Panc1 (cell line): ENCODE results near the gene MLYCD. TPM values are rescaled to one million over a fixed set of nuclear protein-coding genes. Genes with fewer than 3 reads are reported as not detected.

ENCODE experiments used
- ATAC-seq: fragments of 200-7000 bp; cut with Tn5 transposase; 2 replicates; pipeline ENCODE4 v1.9.1; 2020; ENCODE audit warnings: mild to moderate bottlenecking, moderate library complexity
- BruUV-seq: library from RNA; stranded (reverse); fragments of 400-500 nt; replicated peaks from 2 replicates; lab custom pipeline; 2021; lab: Mats Ljungman, UMichigan
- CTCF ChIA-PET: fragments of 300-600 bp; sonication (Branson Sonifier 250); formaldehyde crosslinking; loops from one replicate; lab custom pipeline; 2022; ENCODE audit warnings: antibody characterized with exemption; lab: Charles Lee
- POLR2A ChIA-PET: fragments of 300-600 bp; sonication (Branson Sonifier 250); formaldehyde crosslinking; loops from one replicate; lab custom pipeline; 2022; ENCODE audit warnings: antibody characterized with exemption; lab: Charles Lee
- DNase-seq: peaks from one replicate; pipeline ENCODE4 v3.0.0-alpha.2; 2010; ENCODE audit warnings: low read depth, low spot score
- H3K27ac ChIP-seq: 2 replicates; pipeline ENCODE4 v1.5.1; 2011; ENCODE audit warnings: mild to moderate bottlenecking, low read length, inconsistent platforms
- H3K27me3 ChIP-seq: fragments of 200-500 bp; sonication (Bioruptor generic); 2 replicates; pipeline ENCODE4 v1.6.0; 2014; ENCODE audit warnings: low read length, inconsistent platforms; ENCODE audit not compliant: control insufficient read depth, insufficient read depth
- H3K36me3 ChIP-seq: fragments of 200-500 bp; sonication (Bioruptor generic); 2 replicates; pipeline ENCODE4 v1.5.1; 2014; ENCODE audit warnings: inconsistent platforms, mild to moderate bottlenecking, low read length, moderate library complexity; ENCODE audit not compliant: control insufficient read depth, insufficient read depth
- H3K4me1 ChIP-seq: 2 replicates; pipeline ENCODE4 v1.5.1; 2011; ENCODE audit warnings: inconsistent platforms, mild to moderate bottlenecking, low read length, moderate library complexity; ENCODE audit not compliant: control insufficient read depth, insufficient read depth
- H3K4me3 ChIP-seq, 2 experiments: 2 replicates each; pipeline ENCODE4 v1.5.1; 2011 to 2012; ENCODE audit warnings: low read depth in 2 of 2, low read length in 2 of 2, mild to moderate bottlenecking in 2 of 2, inconsistent platforms in 1 of 2, moderate library complexity in 1 of 2
- H3K9me3 ChIP-seq: fragments of 200-500 bp; sonication (Bioruptor generic); 2 replicates; pipeline ENCODE4 v1.5.1; 2014; ENCODE audit warnings: low read depth, mild to moderate bottlenecking, inconsistent platforms, low read length, moderate library complexity; ENCODE audit not compliant: control insufficient read depth, insufficient read depth
- CTCF ChIP-seq: fragments of 450-650 bp; IDR thresholded peaks from 2 replicates; pipeline ENCODE4 v1.5.1; 2017; ENCODE audit warnings: mild to moderate bottlenecking
- POLR2AphosphoS5 ChIP-seq: IDR thresholded peaks from 2 replicates; pipeline ENCODE4 v1.6.1; 2012; ENCODE audit warnings: mild to moderate bottlenecking, low read depth, low read length, moderate library complexity
- REST ChIP-seq, 2 experiments: IDR thresholded peaks; 2 replicates each; pipeline ENCODE4 v1.6.1; 2011 to 2012; ENCODE audit warnings: low read depth in 2 of 2, control low read depth in 1 of 2, low read length in 1 of 2, mild to moderate bottlenecking in 1 of 2, moderate library complexity in 1 of 2; ENCODE audit not compliant: insufficient read depth in 1 of 2
- SIN3A ChIP-seq: IDR thresholded peaks from 2 replicates; pipeline ENCODE4 v1.6.1; 2012; ENCODE audit warnings: low read depth, mild to moderate bottlenecking, low read length, moderate library complexity, borderline replicate concordance; ENCODE audit not compliant: insufficient read depth
- TCF7L2 ChIP-seq: IDR thresholded peaks from 2 replicates; pipeline ENCODE4 v1.6.1; 2011; ENCODE audit warnings: mild to moderate bottlenecking, low read depth, low read length, inconsistent platforms
- in situ Hi-C: cut with HindIII; loops from 2 replicates; pipeline ENCODE4 v1.10.0; 2016; ENCODE audit warnings: low sequenced_read_pairs, low pct_unique_long_range_greater_than_20kb
- intact Hi-C: fragments of 100-400 bp; cut with micrococcal nuclease; formaldehyde crosslinking; loops from one replicate; pipeline ENCODE4 v1.10.0; 2022; ENCODE audit not compliant: unreplicated experiment
- total RNA-seq: library from RNA; stranded (reverse); gene quantifications from one replicate; pipeline ENCODE4 v1.2.1, GENCODE V29; 2021; ENCODE audit not compliant: unreplicated experiment

Gene MLYCD
- total RNA-seq, 1 experiment from 2014 or later = 2.2 TPM

- ATAC-seq = no peak
- CTCF ChIA-PET = no interaction called here
- TF ChIP-seq POLR2AphosphoS5 = no peak
- TF ChIP-seq SIN3A = no peak
- no peak for TF ChIP-seq TCF7L2
- no peak for TF ChIP-seq REST (IDR thresholded peaks at IDR 0.05; ENCODE audit: insufficient read depth in 1 of 2, low read depth in 2 of 2, low read length in 1 of 2)
- no peak for TF ChIP-seq CTCF
- Histone ChIP-seq H3K27ac (no peak overlapping the region), H3K27me3 (no peaks in the 10 kb centered on the region), H3K9me3 (no peaks in the 10 kb centered on the region), H3K4me1 (no peaks in the 10 kb centered on the region), H3K4me3 (no peak overlapping the region), H3K36me3 (no peaks in the 10 kb centered on the region; the same call in 1 of the 2 replicates)
- intact Hi-C loops = no loop called here
- POLR2A ChIA-PET = no interaction called here
- in situ Hi-C loops = no loop called here
- DNase-seq = no peak
- BruUV-seq = no TSS peak
Observed at GRCh38 chr16:83906683-83907082, 7.8 kb downstream of the MLYCD start.

GRCh38 chr16:83907111-83907510 lies 8.2 kb downstream of the MLYCD start:
- no TSS peak for BruUV-seq
- no peaks in the 10 kb centered on the region; the same call in 1 of the 2 replicates for H3K36me3 ChIP-seq
- POLR2A ChIA-PET = no interaction called here

More at GRCh38 chr16:83907111-83907510, 8.2 kb downstream of the MLYCD start:
- H3K4me3 ChIP-seq = no peak overlapping the region
- TF ChIP-seq REST (IDR thresholded peaks at IDR 0.05; ENCODE audit: insufficient read depth in 1 of 2, low read depth in 2 of 2, low read length in 1 of 2) = no peak
- in situ Hi-C loops = no loop called here
- no peaks in the 10 kb centered on the region for H3K9me3 ChIP-seq
- H3K27ac ChIP-seq = no peak overlapping the region
- no peaks in the 10 kb centered on the region for H3K27me3 ChIP-seq
- DNase-seq = no peak
- no peak for ATAC-seq
- CTCF ChIA-PET = no interaction called here
- intact Hi-C loops = no loop called here
- H3K4me1 ChIP-seq = no peaks in the 10 kb centered on the region
